Measurements from ENCODE around the gene MSH5. TPM values are rescaled to one million over a fixed set of nuclear protein-coding genes. Genes with fewer than 3 reads are reported as not detected.

The MSH5 gene
- total and polyA plus RNA-seq, 9 of the 15 experiments (the other 6 are each of a cell fraction or from before 2014, with no cell fraction given): 12.5 to 104 (median 46.6) TPM

GRCh38 chr6:31769684-31770371 is 30.0 kb downstream of the MSH5 start (continued):
- TF ChIP-seq FOXA1 (IDR thresholded peaks at IDR 0.05; ENCODE audit: borderline replicate concordance): no peak
- 0 out of 2 replicates have a peak, but pooled peaks have one; percentile 40 for TF ChIP-seq ZBTB49 (CRISPR knock-in tag; IDR thresholded peaks at IDR 0.05; ENCODE audit: borderline replicate concordance)
- TF ChIP-seq ELF4 (CRISPR knock-in tag; IDR thresholded peaks at IDR 0.05): peak; percentile 89
- peak in 1 of 2 experiments; percentile 88; a peak in 1 of 3 replicates for TF ChIP-seq CBX3 (IDR thresholded peaks at IDR 0.05; ENCODE audit: borderline replicate concordance in 1 of 2, low read length in 2 of 2)
- TF ChIP-seq EP300 (IDR thresholded peaks at IDR 0.05; ENCODE audit: low read length): peak; percentile 28
- no peak for TF ChIP-seq THAP12 (CRISPR knock-in tag; IDR thresholded peaks at IDR 0.05)
- peak; percentile 73 for TF ChIP-seq ZBTB2 (IDR thresholded peaks at IDR 0.05)
- TF ChIP-seq ETS1 (conservative IDR thresholded peaks at IDR 0.05; ENCODE audit: control insufficient read depth, low read depth, low read length): peak; percentile 71; the same call in 1 of the 2 replicates
- TF ChIP-seq CXXC5 (CRISPR knock-in tag; IDR thresholded peaks at IDR 0.05): peak; percentile 50
- peak; percentile 37; the same call in 1 of the 2 replicates for TF ChIP-seq GMEB1 (CRISPR knock-in tag; IDR thresholded peaks at IDR 0.05)
- TF ChIP-seq SMARCB1 (IDR thresholded peaks at IDR 0.05; ENCODE audit: insufficient read length, low read depth): peak; percentile 58
- TF ChIP-seq ZNF655 (CRISPR knock-in tag; IDR thresholded peaks at IDR 0.05): no peak
- peak; percentile 78; the same call in 1 of the 2 replicates for TF ChIP-seq MTA1 (IDR thresholded peaks at IDR 0.05; ENCODE audit: borderline replicate concordance)
